HepG2 (cell line): ENCODE data around the gene WDR81. TPM values are rescaled to one million over a fixed set of nuclear protein-coding genes. Genes with fewer than 3 reads are reported as not detected.

Experiments used
- ATAC-seq: fragments of 200-7000 bp; cut with Tn5 transposase; 3 replicates; pipeline ENCODE4 v1.9.1; 2020; ENCODE audit warnings: mild to moderate bottlenecking, moderate library complexity
- BruUV-seq: library from RNA; stranded (reverse); fragments of 400-500 nt; replicated peaks from 2 replicates; lab custom pipeline; 2021; lab: Mats Ljungman, UMichigan
- CTCF ChIA-PET: fragments of 300-600 bp; formaldehyde crosslinking; extraction: SDS; loops from one replicate; lab custom pipeline; 2021; ENCODE audit warnings: low total read pairs, inconsistent platforms, low intra/inter-chr PET ratio; lab: Yijun Ruan, JAX
- POLR2A ChIA-PET: fragments of 350-600 bp; sonication (Branson Sonifier 250); formaldehyde crosslinking; loops from one replicate; lab custom pipeline; 2020; ENCODE audit warnings: antibody characterized with exemption, inconsistent platforms; lab: Yijun Ruan, JAX
- DNase-seq: peaks from one replicate; pipeline ENCODE4 v3.0.0-alpha.2; 2015; ENCODE audit warnings: low spot score
- FAIRE-seq: peaks from 3 replicates; lab custom pipeline; 2011; peaks lifted over from hg19 to GRCh38; lab: Jason Lieb, UNC
- H2AFZ ChIP-seq: one replicate; pipeline ENCODE4 v1.6.1; 2011; ENCODE audit warnings: low read length, inconsistent platforms
- H3K27ac ChIP-seq: fragments of 300-600 bp; 3 replicates; pipeline ENCODE4 v1.8.0; 2011; ENCODE audit warnings: mixed run types, mild to moderate bottlenecking, mixed read lengths, low read length, inconsistent platforms; ENCODE audit not compliant: insufficient read depth; ENCODE audit errors: extremely low read length
- H3K27me3 ChIP-seq, 2 experiments: fragments of 200-600 bp in 1 of 2; 2 replicates in 1 of 2; 3 replicates in 1 of 2; pipeline versions ENCODE4 v1.6.0 to v1.8.0; 2011; ENCODE audit warnings: low read length in 2 of 2, mild to moderate bottlenecking in 2 of 2, moderate library complexity in 2 of 2, inconsistent platforms in 1 of 2; ENCODE audit not compliant: insufficient read depth in 2 of 2, control insufficient read depth in 1 of 2
- H3K36me3 ChIP-seq, 2 experiments: fragments of 200-600 bp in 1 of 2; replicated peaks in 1 of 2; 2 replicates in 1 of 2; 3 replicates in 1 of 2; pipeline versions ENCODE4 v1.5.1 to v1.8.0; 2011; ENCODE audit warnings: low read length in 2 of 2, inconsistent platforms in 1 of 2; ENCODE audit not compliant: insufficient read depth in 2 of 2, control insufficient read depth in 1 of 2
- H3K4me1 ChIP-seq: 2 replicates; pipeline ENCODE4 v1.5.1; 2012; ENCODE audit warnings: low read length, inconsistent platforms; ENCODE audit not compliant: insufficient read depth
- H3K4me2 ChIP-seq: 2 replicates; pipeline ENCODE4 v1.6.0; 2011; ENCODE audit warnings: low read depth, low read length, inconsistent platforms
- H3K4me3 ChIP-seq, 3 experiments: fragments of 200-600 bp in 1 of 3; sonication (generic), shearing (Covaris generic) in 1 of 3; replicated peaks in 1 of 3; 2 replicates each; pipeline ENCODE4 v1.5.1; 2011 to 2016; ENCODE audit warnings: low read length in 3 of 3, inconsistent platforms in 2 of 3, low read depth in 2 of 3, mild to moderate bottlenecking in 2 of 3, control low read depth in 1 of 3, mixed read lengths in 1 of 3; ENCODE audit not compliant: insufficient read depth in 1 of 3
- H3K79me2 ChIP-seq: one replicate; pipeline ENCODE4 v1.6.1; 2011; ENCODE audit warnings: low read length, inconsistent platforms; ENCODE audit not compliant: insufficient read depth
- H3K9ac ChIP-seq: 2 replicates; pipeline ENCODE4 v1.6.0; 2011; ENCODE audit warnings: mild to moderate bottlenecking, low read depth, low read length, inconsistent platforms; ENCODE audit not compliant: insufficient read depth
- H3K9me3 ChIP-seq: 2 replicates; pipeline ENCODE4 v1.5.1; 2012; ENCODE audit warnings: mild to moderate bottlenecking, low read length
- H4K20me1 ChIP-seq: 2 replicates; pipeline ENCODE4 v1.6.0; 2011; ENCODE audit warnings: inconsistent platforms, mild to moderate bottlenecking, low read length, moderate library complexity; ENCODE audit not compliant: insufficient read depth
- AGO2 ChIP-seq: fragments of 200-400 bp; formaldehyde crosslinking; optimal IDR thresholded peaks from 2 replicates; pipeline ENCODE3; 2017; ENCODE audit warnings: mild to moderate bottlenecking, low read depth, low read length, moderate library complexity
- FOXA1 ChIP-seq, 2 experiments: fragments of 450-650 bp in 1 of 2; sonication (generic) in 1 of 2; formaldehyde crosslinking in 1 of 2; IDR thresholded peaks; 2 replicates each; pipeline versions ENCODE4 v1.4.0 to v1.6.1; 2016 to 2020; ENCODE audit warnings: missing genetic modification reagents in 1 of 2
- FOXO1 ChIP-seq: sonication (generic); formaldehyde crosslinking; IDR thresholded peaks from 2 replicates; pipeline ENCODE4 v1.4.0; 2020; ENCODE audit warnings: missing genetic modification reagents
- HNRNPL ChIP-seq: fragments of 200-400 bp; formaldehyde crosslinking; IDR thresholded peaks from 2 replicates; pipeline ENCODE4 v1.6.1; 2017; ENCODE audit warnings: mild to moderate bottlenecking, low read depth, low read length
- MIXL1 ChIP-seq: IDR thresholded peaks from 2 replicates; pipeline ENCODE4 v1.6.1; 2016
- PATZ1 ChIP-seq: sonication (generic); formaldehyde crosslinking; IDR thresholded peaks from 2 replicates; pipeline ENCODE4 v1.4.0; 2020; ENCODE audit warnings: missing genetic modification reagents
- RBFOX2 ChIP-seq: fragments of 200-400 bp; formaldehyde crosslinking; IDR thresholded peaks from 2 replicates; pipeline ENCODE4 v1.6.1; 2017; ENCODE audit warnings: low read depth, mild to moderate bottlenecking, low read length
- RBM22 ChIP-seq: fragments of 200-400 bp; formaldehyde crosslinking; optimal IDR thresholded peaks from 2 replicates; pipeline ENCODE3; 2017; ENCODE audit warnings: mild to moderate bottlenecking, low read length, moderate library complexity
- SAFB2 ChIP-seq: sonication (generic); formaldehyde crosslinking; IDR thresholded peaks from 2 replicates; pipeline ENCODE4 v1.5.1; 2020; ENCODE audit warnings: missing genetic modification reagents, low read depth, mild to moderate bottlenecking, borderline replicate concordance
- SALL1 ChIP-seq: sonication (generic); formaldehyde crosslinking; IDR thresholded peaks from 2 replicates; pipeline ENCODE4 v1.8.0; 2022; ENCODE audit warnings: mild to moderate bottlenecking, missing genetic modification reagents
- ZFY ChIP-seq: sonication (generic); formaldehyde crosslinking; IDR thresholded peaks from 2 replicates; pipeline ENCODE4 v1.4.0; 2020; ENCODE audit warnings: missing genetic modification reagents
- ZNF629 ChIP-seq: sonication (generic); formaldehyde crosslinking; conservative IDR thresholded peaks from 2 replicates; pipeline ENCODE4 v1.5.0; 2020; ENCODE audit warnings: missing genetic modification reagents
- WGBS: methylation state at CpG from one replicate; pipeline ENCODE4 v1.1.6; 2017; ENCODE audit warnings: low lambda C conversion rate; 5-methylcytosine and 5-hydroxymethylcytosine counted together
- in situ Hi-C: cut with HindIII; loops from 2 replicates; pipeline ENCODE4 v1.10.0; 2017; ENCODE audit warnings: low pct_unique_long_range_greater_than_20kb; ENCODE audit not compliant: extremely low pct_ligation_motif_present
- intact Hi-C: fragments of 100-400 bp; cut with micrococcal nuclease; formaldehyde crosslinking; loops from one replicate; pipeline ENCODE4 v1.10.0; 2022; ENCODE audit not compliant: unreplicated experiment
- polyA plus RNA-seq, 8 experiments: library from polyadenylated mRNA; depleted of rRNA in 3 of 8; stranded (reverse) in 7 of 8; unstranded in 1 of 8; fragments of >200 nt; fragmentation: Illumina TruSeq in 4 of 8; extraction: Trizol in 4 of 8; gene quantifications; 2 replicates each; pipeline versions ENCODE4 v1.2.1 to v1.2.3, GENCODE V29; 2011 to 2016; ENCODE audit warnings: low read depth in 4 of 8, missing spikeins in 1 of 8, mixed read lengths in 1 of 8; ENCODE audit not compliant: insufficient read depth in 1 of 8
- total RNA-seq, 5 experiments: library from RNA; depleted of rRNA; stranded (reverse); fragments of >200 nt; fragmentation: Illumina TruSeq; extraction: Trizol; gene quantifications; 2 replicates each; pipeline ENCODE4 v1.2.3, GENCODE V29; 2016; ENCODE audit warnings: low read depth in 1 of 5
- TF ChIP-seq, protein P1 (sequence below): sonication (generic); formaldehyde crosslinking; IDR thresholded peaks from 2 replicates; pipeline ENCODE4 v1.5.1; 2020; ENCODE audit warnings: mild to moderate bottlenecking, missing genetic modification reagents, moderate library complexity
- TF ChIP-seq, protein P2 (sequence below): sonication (generic); formaldehyde crosslinking; IDR thresholded peaks from 2 replicates; pipeline ENCODE4 v1.4.0; 2020; ENCODE audit warnings: missing genetic modification reagents

WDR81 gene
- total and polyA plus RNA-seq, 2 of the 13 experiments (the other 11 are each of a cell fraction or from before 2014, with no cell fraction given) = 9.1 to 16.7 TPM

DNA sequence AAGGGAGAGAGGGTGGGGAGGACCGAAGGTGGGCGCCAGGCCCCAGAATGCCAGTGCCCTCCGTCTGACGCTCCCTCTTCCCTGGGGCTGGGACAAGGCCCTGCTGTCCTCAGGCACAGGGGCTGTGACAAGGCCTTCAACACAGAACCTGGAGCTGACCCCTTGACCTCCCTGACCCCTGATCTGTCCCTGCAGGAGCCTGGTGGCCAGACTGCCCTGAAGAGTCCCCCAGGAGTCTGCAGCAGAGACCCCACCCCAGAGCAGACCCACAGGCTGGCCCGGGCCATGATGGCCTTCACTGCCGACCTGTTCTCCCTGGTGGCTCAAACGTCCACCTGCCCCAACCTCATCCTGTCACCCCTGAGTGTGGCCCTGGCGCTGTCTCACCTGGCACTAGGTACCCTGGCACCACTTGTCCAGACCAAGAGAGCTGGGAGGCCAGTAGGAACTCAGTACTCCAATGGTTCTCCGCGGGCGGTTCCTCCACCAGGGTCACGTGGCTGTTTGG is 21.1 kb downstream of the WDR81 start (continued):
- TF ChIP-seq PATZ1 (CRISPR knock-in tag) = 0 out of 2 replicates have a peak, but pooled peaks have one; percentile 20
- TF ChIP-seq, all 625 proteins: peak for 23

- Histone ChIP-seq H2AFZ (no peak overlapping the region), H3K9ac (no peak overlapping the region)
- peak; percentile 50; the same call in 1 of the 2 replicates for TF ChIP-seq HNRNPL
- peak; percentile 67 for TF ChIP-seq ZNF629 (CRISPR knock-in tag)
- TF ChIP-seq, protein P1, sequence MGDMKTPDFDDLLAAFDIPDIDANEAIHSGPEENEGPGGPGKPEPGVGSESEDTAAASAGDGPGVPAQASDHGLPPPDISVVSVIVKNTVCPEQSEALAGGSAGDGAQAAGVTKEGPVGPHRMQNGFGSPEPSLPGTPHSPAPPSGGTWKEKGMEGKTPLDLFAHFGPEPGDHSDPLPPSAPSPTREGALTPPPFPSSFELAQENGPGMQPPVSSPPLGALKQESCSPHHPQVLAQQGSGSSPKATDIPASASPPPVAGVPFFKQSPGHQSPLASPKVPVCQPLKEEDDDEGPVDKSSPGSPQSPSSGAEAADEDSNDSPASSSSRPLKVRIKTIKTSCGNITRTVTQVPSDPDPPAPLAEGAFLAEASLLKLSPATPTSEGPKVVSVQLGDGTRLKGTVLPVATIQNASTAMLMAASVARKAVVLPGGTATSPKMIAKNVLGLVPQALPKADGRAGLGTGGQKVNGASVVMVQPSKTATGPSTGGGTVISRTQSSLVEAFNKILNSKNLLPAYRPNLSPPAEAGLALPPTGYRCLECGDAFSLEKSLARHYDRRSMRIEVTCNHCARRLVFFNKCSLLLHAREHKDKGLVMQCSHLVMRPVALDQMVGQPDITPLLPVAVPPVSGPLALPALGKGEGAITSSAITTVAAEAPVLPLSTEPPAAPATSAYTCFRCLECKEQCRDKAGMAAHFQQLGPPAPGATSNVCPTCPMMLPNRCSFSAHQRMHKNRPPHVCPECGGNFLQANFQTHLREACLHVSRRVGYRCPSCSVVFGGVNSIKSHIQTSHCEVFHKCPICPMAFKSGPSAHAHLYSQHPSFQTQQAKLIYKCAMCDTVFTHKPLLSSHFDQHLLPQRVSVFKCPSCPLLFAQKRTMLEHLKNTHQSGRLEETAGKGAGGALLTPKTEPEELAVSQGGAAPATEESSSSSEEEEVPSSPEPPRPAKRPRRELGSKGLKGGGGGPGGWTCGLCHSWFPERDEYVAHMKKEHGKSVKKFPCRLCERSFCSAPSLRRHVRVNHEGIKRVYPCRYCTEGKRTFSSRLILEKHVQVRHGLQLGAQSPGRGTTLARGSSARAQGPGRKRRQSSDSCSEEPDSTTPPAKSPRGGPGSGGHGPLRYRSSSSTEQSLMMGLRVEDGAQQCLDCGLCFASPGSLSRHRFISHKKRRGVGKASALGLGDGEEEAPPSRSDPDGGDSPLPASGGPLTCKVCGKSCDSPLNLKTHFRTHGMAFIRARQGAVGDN (CRISPR knock-in tag) = peak; percentile 54
- peak; percentile 35 for TF ChIP-seq RBM22
- peak; percentile 93 for TF ChIP-seq RBFOX2
- TF ChIP-seq MIXL1 (CRISPR knock-in tag) = no peak
- 0 out of 2 replicates have a peak, but pooled peaks have one; percentile 29 for TF ChIP-seq SAFB2 (CRISPR knock-in tag)
- no peak for TF ChIP-seq FOXA1 (IDR thresholded peaks at IDR 0.05)
- TF ChIP-seq FOXA1 (CRISPR knock-in tag; IDR thresholded peaks at IDR 0.05) = no peak
- TF ChIP-seq, protein P2, sequence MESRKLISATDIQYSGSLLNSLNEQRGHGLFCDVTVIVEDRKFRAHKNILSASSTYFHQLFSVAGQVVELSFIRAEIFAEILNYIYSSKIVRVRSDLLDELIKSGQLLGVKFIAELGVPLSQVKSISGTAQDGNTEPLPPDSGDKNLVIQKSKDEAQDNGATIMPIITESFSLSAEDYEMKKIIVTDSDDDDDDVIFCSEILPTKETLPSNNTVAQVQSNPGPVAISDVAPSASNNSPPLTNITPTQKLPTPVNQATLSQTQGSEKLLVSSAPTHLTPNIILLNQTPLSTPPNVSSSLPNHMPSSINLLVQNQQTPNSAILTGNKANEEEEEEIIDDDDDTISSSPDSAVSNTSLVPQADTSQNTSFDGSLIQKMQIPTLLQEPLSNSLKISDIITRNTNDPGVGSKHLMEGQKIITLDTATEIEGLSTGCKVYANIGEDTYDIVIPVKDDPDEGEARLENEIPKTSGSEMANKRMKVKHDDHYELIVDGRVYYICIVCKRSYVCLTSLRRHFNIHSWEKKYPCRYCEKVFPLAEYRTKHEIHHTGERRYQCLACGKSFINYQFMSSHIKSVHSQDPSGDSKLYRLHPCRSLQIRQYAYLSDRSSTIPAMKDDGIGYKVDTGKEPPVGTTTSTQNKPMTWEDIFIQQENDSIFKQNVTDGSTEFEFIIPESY (CRISPR knock-in tag) = peak; percentile 66; the same call in 1 of the 2 replicates
- TF ChIP-seq FOXO1 (CRISPR knock-in tag) = no peak
- peak; percentile 97 for TF ChIP-seq AGO2
- peak; percentile 9; the same call in 1 of the 2 replicates for TF ChIP-seq SALL1 (CRISPR knock-in tag)
- TF ChIP-seq ZFY = peak; percentile 19; the same call in 1 of the 2 replicates
Measured at GRCh38 chr17:1746975-1747543, 22.6 kb downstream of the WDR81 start.

More at GRCh38 chr17:1746975-1747543, 22.6 kb downstream of the WDR81 start:
- no peak for DNase-seq
- Histone ChIP-seq H3K27ac (peak overlapping the region; percentile 11), H3K4me1 (peaks cover 60% of the 10 kb centered on the region), H3K36me3 (peaks cover 13 to 26% of the 10 kb centered on the region in 2 experiments; a peak in 4 of 5 replicates), H3K27me3 (no peaks in the 10 kb centered on the region), H3K4me2 (no peak overlapping the region), H3K4me3 (no peak overlapping the region), H4K20me1 (peaks cover 22% of the 10 kb centered on the region; the same call in 1 of the 2 replicates), H3K9me3 (no peaks in the 10 kb centered on the region), H3K79me2 (peaks cover 31% of the 10 kb centered on the region)
- ChIA-PET CTCF (no interaction called here), POLR2A (interaction anchor here (1.3 to 16.4 kb wide), 6 partner anchors 7 to 26 kb away, joined by 3 to 299 read pairs (median 114); partner anchors contain the start of genes SERPINF1 and WDR81)
- intact Hi-C loops = no loop called here
- in situ Hi-C loops = no loop called here
- no peak for FAIRE-seq
- no peak for ATAC-seq
- WGBS = 93% methylated on average over 17 of the region's 22 CpGs
- BruUV-seq = no TSS peak
